Breast epithelium (tissue), 3 donors: ENCODE data around the gene BRI3.

Experiments used
- POLR2A ChIP-seq: fragments of 450-650 bp; IDR thresholded peaks from one replicate; pipeline ENCODE4 v1.6.1; 2016; ENCODE audit warnings: antibody characterized with exemption, mild to moderate bottlenecking, moderate library complexity
- TF ChIP-seq, protein P1 (sequence below), 3 donors: fragments of 450-650 bp; IDR thresholded peaks; one replicate each; pipeline ENCODE4 v1.5.1; 2016 to 2017; ENCODE audit warnings: antibody characterized with exemption in 3 of 3, mild to moderate bottlenecking in 3 of 3, moderate library complexity in 3 of 3

GRCh38 chr7:98238976-98239375 lies 42.5 kb upstream of the BRI3 start:
- TF ChIP-seq, protein P1, sequence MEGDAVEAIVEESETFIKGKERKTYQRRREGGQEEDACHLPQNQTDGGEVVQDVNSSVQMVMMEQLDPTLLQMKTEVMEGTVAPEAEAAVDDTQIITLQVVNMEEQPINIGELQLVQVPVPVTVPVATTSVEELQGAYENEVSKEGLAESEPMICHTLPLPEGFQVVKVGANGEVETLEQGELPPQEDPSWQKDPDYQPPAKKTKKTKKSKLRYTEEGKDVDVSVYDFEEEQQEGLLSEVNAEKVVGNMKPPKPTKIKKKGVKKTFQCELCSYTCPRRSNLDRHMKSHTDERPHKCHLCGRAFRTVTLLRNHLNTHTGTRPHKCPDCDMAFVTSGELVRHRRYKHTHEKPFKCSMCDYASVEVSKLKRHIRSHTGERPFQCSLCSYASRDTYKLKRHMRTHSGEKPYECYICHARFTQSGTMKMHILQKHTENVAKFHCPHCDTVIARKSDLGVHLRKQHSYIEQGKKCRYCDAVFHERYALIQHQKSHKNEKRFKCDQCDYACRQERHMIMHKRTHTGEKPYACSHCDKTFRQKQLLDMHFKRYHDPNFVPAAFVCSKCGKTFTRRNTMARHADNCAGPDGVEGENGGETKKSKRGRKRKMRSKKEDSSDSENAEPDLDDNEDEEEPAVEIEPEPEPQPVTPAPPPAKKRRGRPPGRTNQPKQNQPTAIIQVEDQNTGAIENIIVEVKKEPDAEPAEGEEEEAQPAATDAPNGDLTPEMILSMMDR (IDR thresholded peaks at IDR 0.05) = no peak
- no peak for TF ChIP-seq POLR2A
